Measurements from ENCODE around the gene ANKRD24.
"Not testable (repeated sequence)": the region's sequence is repeated elsewhere in the genome, so short reads cannot be mapped to it uniquely, and the experiment has no call there.

ANKRD24 gene

DNA sequence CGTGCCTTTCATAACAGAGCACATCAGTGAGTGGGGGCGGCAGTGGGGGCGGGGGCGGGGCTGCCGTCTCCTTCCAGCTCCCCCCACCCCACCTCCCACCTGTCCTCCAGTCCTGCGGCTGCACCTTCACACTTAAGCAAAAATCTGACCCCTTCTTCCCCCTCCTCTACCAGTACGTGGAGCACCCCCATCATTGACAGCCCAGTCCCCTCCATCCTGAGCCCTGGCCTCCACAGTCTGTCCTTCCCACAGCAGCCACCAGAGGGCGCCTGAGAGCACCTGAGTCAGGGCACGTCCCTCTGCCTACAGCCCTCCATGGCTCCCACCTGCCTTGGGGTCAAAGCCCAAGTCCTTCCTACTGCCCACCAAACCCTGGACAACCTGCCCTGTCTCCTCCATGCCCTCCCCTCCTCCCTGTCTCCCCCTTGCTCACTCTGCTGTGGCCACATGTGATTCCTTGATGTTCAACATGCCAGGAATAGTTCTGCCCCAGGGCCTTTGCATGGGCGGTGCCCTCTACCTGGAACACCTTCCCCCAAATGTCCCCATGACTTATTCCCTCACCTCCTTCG lies 50.9 kb downstream of the ANKRD24 start:
- DNase-seq: peak; percentile 97

DNA sequence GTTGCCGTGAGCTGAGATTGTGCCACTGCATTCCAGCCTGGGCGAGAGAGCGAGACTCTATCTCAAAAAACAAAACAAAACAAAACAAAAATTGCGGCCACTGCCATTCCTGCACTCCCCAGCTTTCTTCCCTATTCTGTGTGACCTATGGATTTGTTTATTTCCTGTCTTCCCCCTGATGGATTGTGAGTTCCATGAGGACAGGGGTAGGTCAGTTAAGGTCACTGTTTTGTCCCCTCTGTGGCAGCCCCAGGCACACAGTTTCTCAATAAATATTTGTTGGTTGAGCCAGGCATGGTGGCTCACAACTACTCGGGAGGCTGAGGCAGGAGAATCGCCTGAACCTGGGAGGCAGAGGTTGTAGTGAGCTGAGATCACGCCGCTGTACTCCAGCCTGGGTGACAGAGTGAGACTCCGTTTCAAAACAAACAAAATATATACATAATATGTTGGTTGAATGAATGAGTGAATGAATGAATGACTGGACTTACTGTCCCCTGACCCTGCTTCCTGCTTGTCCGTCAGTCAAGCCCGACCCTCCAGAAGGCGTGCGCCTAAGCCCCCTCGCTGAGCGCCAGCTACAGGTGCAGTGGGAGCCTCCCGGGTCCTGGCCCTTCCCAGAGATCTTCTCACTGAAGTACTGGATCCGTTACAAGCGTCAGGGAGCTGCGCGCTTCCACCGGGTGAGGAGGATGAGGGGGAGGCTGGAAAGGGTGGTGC lies 51.8 kb downstream of the ANKRD24 start:
- DNase-seq: no peak

GRCh38 chr19:4234862-4235201 lies 52.3 kb downstream of the ANKRD24 start:
- DNase-seq: no peak

GRCh38 chr19:4237510-4237909 lies 55.0 kb downstream of the ANKRD24 start:
- DNase-seq: not testable (repeated sequence)

DNA sequence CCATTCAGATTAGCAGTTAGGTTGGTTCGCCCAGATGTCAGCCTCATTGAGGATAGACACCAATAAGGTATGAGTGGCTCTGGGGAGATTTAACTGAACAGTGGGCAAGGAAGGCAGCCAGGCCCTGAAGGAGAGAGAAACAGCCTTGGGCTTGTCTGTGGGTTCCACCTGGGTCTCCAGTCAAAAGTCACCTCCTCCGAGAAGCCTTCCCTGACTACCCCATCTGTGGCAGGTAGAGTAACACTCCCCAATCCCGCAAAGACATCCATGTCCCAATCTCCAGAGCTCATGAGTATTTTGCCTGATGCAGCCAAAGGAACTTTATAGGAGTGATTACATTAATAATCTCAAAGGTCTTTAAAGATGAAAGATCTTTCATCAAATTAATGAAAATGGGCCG lies 56.3 kb downstream of the ANKRD24 start:
- no peak for DNase-seq

- no peak for DNase-seq
These were observed 59.4 kb downstream of the ANKRD24 start for GRCh38 chr19:4241824-4242430.

DNA sequence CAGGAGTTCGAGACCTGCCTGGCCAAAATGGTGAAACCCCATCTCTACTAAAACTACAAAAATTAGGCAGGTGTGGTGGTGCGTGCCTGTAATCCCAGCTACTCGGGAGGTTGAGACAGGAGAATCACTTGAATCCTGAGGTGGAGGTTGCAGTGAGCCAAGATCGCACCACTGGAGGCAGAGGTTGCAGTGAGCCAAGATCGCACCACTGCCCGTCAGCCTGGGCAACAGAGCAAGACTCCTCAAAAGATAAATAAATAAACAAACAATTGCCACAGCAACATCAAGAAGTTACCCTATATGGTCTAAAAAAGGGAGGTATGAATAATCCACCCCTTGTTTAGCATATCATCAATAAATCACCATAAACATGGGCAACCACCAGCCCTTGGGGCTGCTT lies 63.4 kb downstream of the ANKRD24 start:
- not testable (repeated sequence) for DNase-seq

GRCh38 chr19:4246767-4247593 lies 64.5 kb downstream of the ANKRD24 start, which contains the start of gene YJU2:
Gene YJU2 (plus strand): TSS chr19:4247080. CDS start chr19:4247147, 67 bp downstream.
- peak; percentile 96 for DNase-seq

DNA sequence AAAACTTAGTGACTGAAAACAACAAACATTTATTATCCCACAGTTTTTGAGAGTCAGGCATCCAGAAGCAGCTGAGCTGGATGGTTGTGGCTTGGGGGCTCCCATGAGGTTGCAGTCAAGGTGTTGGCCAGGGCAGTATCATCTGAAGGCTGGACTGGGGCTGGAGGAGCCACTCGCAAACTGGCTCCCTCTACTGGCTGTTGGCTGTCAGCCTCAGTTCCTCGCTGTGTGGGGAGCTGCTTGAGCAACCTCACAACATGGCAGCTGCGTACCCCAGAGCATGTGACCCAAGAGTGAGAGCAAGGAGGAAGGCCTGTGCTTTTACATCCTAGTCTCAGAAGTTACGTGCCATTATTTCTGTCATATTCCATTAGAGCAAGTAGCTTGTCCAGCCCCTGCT lies 74.1 kb downstream of the ANKRD24 start:
- DNase-seq: no peak

GRCh38 chr19:4257025-4257424 lies 74.5 kb downstream of the ANKRD24 start:
- DNase-seq: no peak

GRCh38 chr19:4258181-4258580 lies 75.7 kb downstream of the ANKRD24 start:
- DNase-seq: no peak

- no peak for DNase-seq
These were observed 78.2 kb downstream of the ANKRD24 start for GRCh38 chr19:4260613-4261191.

DNA sequence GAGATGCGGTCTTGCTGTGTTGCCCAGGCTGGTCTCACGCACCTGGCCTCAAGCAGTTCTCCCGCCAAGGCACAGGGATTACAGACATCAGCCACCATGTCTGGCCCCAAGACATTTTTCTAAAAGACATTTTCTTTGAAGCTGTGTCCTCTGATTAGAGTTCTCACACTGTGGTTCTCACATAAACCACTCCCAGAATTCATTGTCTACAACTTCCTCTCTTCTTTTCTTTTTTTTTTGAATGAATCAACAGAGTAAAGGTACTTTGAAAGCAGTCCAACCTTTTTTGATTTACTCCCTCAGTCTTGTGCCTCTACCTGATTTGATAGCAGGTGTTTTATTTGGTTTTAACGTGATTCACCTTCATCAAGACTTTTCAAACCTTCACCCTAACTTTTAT lies 82.3 kb downstream of the ANKRD24 start:
- DNase-seq: no peak

GRCh38 chr19:4266253-4267000 lies 83.9 kb downstream of the ANKRD24 start:
- no peak for DNase-seq

DNA sequence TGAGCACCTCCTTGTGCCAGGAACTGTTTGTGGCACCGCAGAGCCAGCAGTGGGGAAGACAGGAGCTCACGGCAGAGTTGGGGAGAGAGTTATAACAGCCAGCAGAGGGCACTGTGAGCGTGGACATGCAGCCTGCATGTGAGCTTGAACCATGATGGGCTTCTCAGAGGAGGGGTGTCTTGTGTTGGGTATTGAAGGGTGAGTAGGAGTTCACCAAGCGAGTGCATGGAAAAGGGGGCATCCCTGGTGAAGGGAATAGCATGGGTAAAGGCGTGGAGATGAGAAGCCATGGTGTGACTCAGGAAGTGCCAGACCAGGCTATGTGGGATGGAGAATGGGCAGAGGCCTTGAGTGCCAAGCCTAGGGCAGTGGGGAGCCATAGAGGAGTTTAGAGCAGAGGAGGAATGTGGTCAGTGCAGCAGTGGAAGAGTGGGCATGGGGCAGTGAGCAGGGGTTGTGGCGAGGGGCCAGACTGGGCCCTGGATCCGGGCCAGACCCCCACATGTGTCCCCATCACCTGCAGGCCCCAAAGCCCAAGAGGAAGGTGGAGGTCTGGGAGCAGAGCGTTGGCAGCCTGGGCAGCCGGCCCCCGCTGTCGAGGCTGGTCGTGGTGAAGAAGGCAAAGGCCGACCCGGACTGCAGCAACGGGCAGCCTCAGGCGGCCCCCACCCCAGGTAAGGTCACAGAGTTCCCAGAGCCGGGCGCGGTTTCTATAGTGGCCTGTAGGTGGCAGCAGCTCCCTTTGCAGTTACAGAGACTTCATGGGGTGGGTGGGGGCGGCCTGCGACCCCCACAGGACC lies 84.8 kb downstream of the ANKRD24 start:
- DNase-seq: peak; percentile 89

GRCh38 chr19:4267901-4268815 lies 85.7 kb downstream of the ANKRD24 start:
- DNase-seq: no peak

DNA sequence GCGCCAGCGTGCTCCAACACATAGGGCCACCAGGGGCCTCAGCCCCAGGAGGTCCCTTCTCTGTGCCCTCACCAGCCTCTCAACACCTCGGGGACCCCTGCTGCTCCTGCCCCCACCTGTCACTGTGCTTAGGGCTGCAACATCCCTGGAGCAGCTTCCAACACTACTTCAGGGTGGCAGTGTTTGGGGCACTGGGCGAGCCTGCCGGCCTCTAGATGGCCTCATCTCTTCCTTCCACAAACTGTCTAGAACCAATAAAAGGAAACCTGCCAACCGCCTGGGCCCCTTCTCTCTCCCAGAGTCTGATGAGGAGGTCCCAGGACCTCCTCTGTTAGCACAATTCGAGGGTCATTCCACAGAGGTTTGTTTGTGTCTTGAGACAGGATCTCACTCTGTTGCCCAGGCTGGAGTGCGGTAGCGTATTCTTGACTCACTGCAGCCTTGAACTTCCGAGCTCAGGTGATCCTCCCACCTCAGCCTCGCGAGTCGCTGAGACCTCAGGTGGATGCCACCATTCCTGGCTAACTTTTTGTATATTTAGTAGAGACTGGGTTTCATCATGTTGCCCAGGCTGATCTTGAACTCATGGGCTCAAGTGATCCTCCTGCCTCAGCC lies 86.4 kb downstream of the ANKRD24 start:
- DNase-seq: no peak

GRCh38 chr19:4272894-4273293 lies 90.4 kb downstream of the ANKRD24 start:
- DNase-seq: no peak

DNA sequence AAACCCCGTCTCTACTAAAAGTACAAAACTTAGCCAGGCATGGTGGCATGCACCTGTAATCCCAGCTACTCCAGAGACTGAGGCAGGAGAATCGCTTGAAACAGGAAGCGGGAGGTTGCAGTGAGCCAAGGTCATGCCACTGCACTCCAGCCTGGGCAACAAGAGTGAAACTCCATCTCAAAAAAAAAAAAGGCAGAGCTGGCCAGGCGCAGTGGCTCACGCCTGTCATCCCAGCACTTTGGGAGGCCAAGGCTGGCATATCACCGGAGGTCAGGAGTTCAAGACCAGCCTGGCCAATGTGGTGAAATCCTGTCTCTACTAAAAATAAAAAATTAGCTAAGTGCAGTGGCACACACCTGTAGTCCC lies 91.8 kb downstream of the ANKRD24 start:
- DNase-seq: not testable (repeated sequence)

Measured in activated CD8-positive, alpha-beta memory T cell treated with anti-CD3 and anti-CD28 coated beads, Interleukin-2, amount 50 U/mL, for 48 hours (primary cell).